OCI-LY7 (cell line): ENCODE measurements around the gene SLCO1B3.
"Not testable (repeated sequence)": the region's sequence is repeated elsewhere in the genome, so short reads cannot be mapped to it uniquely, and the experiment has no call there.

Experiments
- CTCF ChIP-seq: fragments of 200-600 bp; sonication (generic); conservative IDR thresholded peaks from 2 replicates; pipeline ENCODE4 v1.5.1; 2014; ENCODE audit warnings: mild to moderate bottlenecking, antibody characterized with exemption, low read length, moderate library complexity, mixed read lengths
- EZH2phosphoT487 ChIP-seq: fragments of 200-600 bp; sonication (generic); IDR thresholded peaks from 2 replicates; pipeline ENCODE4 v1.6.1; 2018; ENCODE audit warnings: low read depth, borderline replicate concordance, mild to moderate bottlenecking, mixed run types, antibody characterized with exemption, low read length, moderate library complexity, mixed read lengths

- TF ChIP-seq CTCF, EZH2phosphoT487: not testable (repeated sequence)
Measured at GRCh38 chr12:20779971-20780370, 30.5 kb upstream of the SLCO1B3 start.
